BJ (cell line): ENCODE measurements around the gene TAS1R3. TPM values are rescaled to one million over a fixed set of nuclear protein-coding genes. Genes with fewer than 3 reads are reported as not detected.
A peak's percentile ranks its signal among the peaks of the same experiment; 100 is the strongest.

Experiments
- CTCF ChIA-PET: fragments of 350-600 bp; formaldehyde crosslinking; extraction: SDS; loops from one replicate; lab custom pipeline; 2021; ENCODE audit warnings: antibody characterized with exemption, inconsistent platforms; lab: Yijun Ruan, JAX
- POLR2A ChIA-PET: fragments of 300-600 bp; sonication (Branson Sonifier 250); formaldehyde crosslinking; extraction: SDS; loops from one replicate; lab custom pipeline; 2021; ENCODE audit warnings: antibody characterized with exemption; lab: Charles Lee
- DNase-seq: peaks from one replicate; pipeline ENCODE4 v3.0.0-alpha.2; 2011; ENCODE audit warnings: low read depth
- H3K27me3 ChIP-seq: 2 replicates; pipeline ENCODE4 v1.6.0; 2011; ENCODE audit warnings: low read length; ENCODE audit not compliant: control insufficient read depth, insufficient read depth
- H3K36me3 ChIP-seq: 2 replicates; pipeline ENCODE4 v1.5.1; 2011; ENCODE audit warnings: low read length; ENCODE audit not compliant: control insufficient read depth, insufficient read depth
- H3K4me3 ChIP-seq: 2 replicates; pipeline ENCODE4 v1.5.1; 2011; ENCODE audit warnings: low read depth, mild to moderate bottlenecking, control low read depth, low read length
- CTCF ChIP-seq: IDR thresholded peaks from 2 replicates; pipeline ENCODE4 v1.5.1; 2011; ENCODE audit warnings: low read depth, mild to moderate bottlenecking, control low read depth, inconsistent platforms, low read length, moderate library complexity; ENCODE audit not compliant: insufficient read depth
- polyA plus RNA-seq: library from polyadenylated mRNA; depleted of rRNA; stranded (reverse); fragments of >200 nt; gene quantifications from 2 replicates; pipeline ENCODE4 v1.2.3, GENCODE V29; 2011

The TAS1R3 gene
- polyA plus RNA-seq, 1 experiment = 0.11 TPM

- TF ChIP-seq CTCF = no peak
- H3K27me3 ChIP-seq = no peaks in the 10 kb centered on the region
- H3K4me3 ChIP-seq = no peak overlapping the region
- H3K36me3 ChIP-seq = peaks cover 5% of the 10 kb centered on the region
- DNase-seq = no peak
- ChIA-PET POLR2A (interaction anchor here (1.0 kb wide), 1 partner anchor 9 kb away, joined by 4 read pairs; no protein-coding TSS in a partner anchor), CTCF (interaction anchor here (0.7 to 6.4 kb wide), 14 partner anchors 8 to 388 kb away, joined by 3 to 46 read pairs (median 8); partner anchors contain the start of genes DVL1, MXRA8 and TAS1R3)
Observed at GRCh38 chr1:1370771-1371300, 39.8 kb downstream of the TAS1R3 start.

- no peak for DNase-seq
- ChIA-PET POLR2A (interaction anchor here (1.0 kb wide), 1 partner anchor 9 kb away, joined by 4 read pairs; no protein-coding TSS in a partner anchor), CTCF (interaction anchor here (0.7 to 6.4 kb wide), 22 partner anchors 8 to 390 kb away, joined by 3 to 46 read pairs (median 6); partner anchors contain the start of genes DVL1, MXRA8 and TAS1R3)
- no peak overlapping the region for H3K4me3 ChIP-seq
- no peaks in the 10 kb centered on the region for H3K27me3 ChIP-seq
- H3K36me3 ChIP-seq = peaks cover 5% of the 10 kb centered on the region
- no peak for TF ChIP-seq CTCF
Observed at GRCh38 chr1:1371364-1371745, 40.3 kb downstream of the TAS1R3 start.

DNA sequence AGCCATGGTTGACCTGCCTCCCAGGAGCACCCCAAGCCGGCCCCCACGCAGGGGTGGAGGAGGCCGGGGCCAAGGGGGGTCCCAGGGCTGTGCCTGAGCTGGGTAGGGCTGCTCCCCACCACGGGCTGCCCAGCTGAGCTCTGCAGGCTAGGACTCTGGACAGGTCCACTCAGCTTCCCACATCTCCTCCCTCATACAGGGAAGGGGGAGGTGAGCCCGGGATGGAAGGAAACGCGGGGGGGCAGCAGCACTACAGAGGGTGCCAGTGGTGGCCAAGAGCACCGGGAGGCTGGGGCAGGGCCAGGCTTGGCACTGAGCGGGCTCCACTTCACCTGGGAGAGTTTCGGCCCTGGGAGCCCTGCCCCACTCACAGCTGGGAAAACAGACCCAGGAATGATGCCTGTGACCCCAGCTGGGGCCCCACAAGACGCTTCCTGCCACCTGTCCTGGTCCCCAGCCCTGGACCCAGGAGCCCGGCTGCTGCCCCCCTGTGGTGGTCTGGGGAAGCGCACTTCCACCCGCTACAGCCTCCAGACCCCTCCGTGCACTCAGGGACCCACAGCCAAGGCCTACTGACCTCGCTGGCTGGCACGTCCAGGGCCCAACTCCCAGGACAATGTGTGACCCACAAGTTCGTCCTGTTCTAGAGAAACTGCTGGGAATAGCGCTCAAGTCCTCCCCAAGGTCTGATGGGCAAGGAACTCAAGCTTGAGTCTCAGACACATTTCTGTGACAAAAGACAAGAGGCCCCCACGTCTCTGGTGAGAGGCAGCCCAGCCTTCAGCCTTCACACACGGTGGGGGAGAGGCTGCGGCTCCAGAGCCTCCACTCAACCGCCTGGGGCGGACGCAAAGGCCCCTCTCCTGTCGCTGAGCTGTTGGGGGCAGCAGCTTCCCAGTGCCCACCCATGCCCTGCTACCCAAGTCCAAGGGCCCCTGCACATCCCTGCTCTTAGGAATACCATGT lies 40.9 kb downstream of the TAS1R3 start:
- Histone ChIP-seq H3K36me3 (peaks cover 5% of the 10 kb centered on the region), H3K27me3 (no peaks in the 10 kb centered on the region), H3K4me3 (no peak overlapping the region)
- peak; percentile 94 for TF ChIP-seq CTCF
- ChIA-PET POLR2A (interaction anchor here (1.0 kb wide), 1 partner anchor 10 kb away, joined by 4 read pairs; no protein-coding TSS in a partner anchor), CTCF (interaction anchor here (0.5 to 6.4 kb wide), 25 partner anchors 9 to 391 kb away, joined by 3 to 46 read pairs (median 6); partner anchors contain the start of genes DVL1, MXRA8 and TAS1R3)
- no peak for DNase-seq

DNA sequence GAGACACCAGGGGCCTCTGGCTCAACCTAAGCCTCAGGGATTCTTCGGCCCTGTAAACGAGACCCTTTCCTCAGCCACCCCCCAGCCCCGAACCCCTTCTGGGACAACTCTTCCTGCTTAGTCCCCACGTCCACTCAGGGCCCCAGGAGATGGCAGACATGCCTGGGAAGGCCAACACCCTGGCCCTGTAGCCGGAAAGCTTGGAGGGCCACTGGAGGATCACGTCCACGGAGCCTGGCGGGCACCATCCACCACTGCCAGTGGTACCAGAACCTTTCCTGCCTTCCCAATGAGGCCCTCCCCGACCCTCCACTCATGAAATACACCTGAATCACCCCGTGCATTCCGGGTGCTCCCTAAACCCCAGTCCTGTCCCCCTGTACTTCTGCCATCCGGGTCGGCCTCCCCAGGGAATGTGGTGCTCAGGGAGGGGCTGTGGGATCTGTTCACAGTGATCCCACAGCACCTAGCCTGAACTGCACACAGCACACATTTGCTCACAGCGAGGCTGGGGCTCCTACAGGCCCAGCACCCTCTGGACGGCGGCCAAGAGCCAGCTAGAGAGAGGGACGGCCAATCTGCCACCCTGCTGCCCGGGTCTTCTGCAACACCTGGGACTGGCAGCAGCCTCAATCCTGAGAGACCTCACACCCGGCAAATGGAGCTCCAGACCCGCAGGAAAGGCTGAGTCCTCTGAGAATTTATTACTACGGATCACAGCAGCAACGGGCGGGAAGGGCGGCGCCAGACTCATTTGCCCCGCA lies 42.2 kb downstream of the TAS1R3 start:
- Histone ChIP-seq H3K36me3 (peaks cover 5% of the 10 kb centered on the region), H3K27me3 (no peaks in the 10 kb centered on the region), H3K4me3 (no peak overlapping the region)
- TF ChIP-seq CTCF = no peak
- CTCF ChIA-PET = interaction anchor here (0.5 to 6.4 kb wide), 14 partner anchors 10 to 251 kb away, joined by 3 to 46 read pairs (median 9); partner anchors contain the start of genes DVL1, MXRA8 and TAS1R3
- POLR2A ChIA-PET = no interaction called here
- no peak for DNase-seq
